Adrenal gland (tissue), 12 donors: ENCODE measurements around the gene KLHDC10. TPM values are rescaled to one million over a fixed set of nuclear protein-coding genes. Genes with fewer than 3 reads are reported as not detected.
"Not testable (repeated sequence)": the region's sequence is repeated elsewhere in the genome, so short reads cannot be mapped to it uniquely, and the experiment has no call there.

Experiments
- DNase-seq, 7 donors: peaks; one replicate each; pipeline ENCODE4 v3.0.0-alpha.2; 2019 to 2020
- H3K27ac ChIP-seq, 5 donors: fragments of 200-600 bp; sonication (generic) in 4 of 5; 1 replicate in 3 of 5; 2 replicates in 2 of 5; pipeline versions ENCODE4 v1.5.1 to v1.8.0; 2016 to 2020; ENCODE audit warnings: mild to moderate bottlenecking in 1 of 5
- H3K27me3 ChIP-seq: fragments of 200-600 bp; 2 replicates; pipeline ENCODE4 v1.8.0; 2021
- H3K36me3 ChIP-seq, 2 donors: fragments of 200-600 bp; replicated peaks in 1 of 2; 1 replicate in 1 of 2; 2 replicates in 1 of 2; pipeline versions ENCODE4 v1.5.1 to v1.8.0; 2018 to 2022
- H3K4me1 ChIP-seq, 2 donors: fragments of 200-600 bp; replicated peaks in 1 of 2; 1 replicate in 1 of 2; 2 replicates in 1 of 2; pipeline versions ENCODE4 v1.5.1 to v1.8.0; 2018 to 2021
- H3K4me3 ChIP-seq, 4 donors: fragments of 200-600 bp; sonication (generic) in 3 of 4; one replicate each; pipeline ENCODE4 v1.5.1; 2016 to 2018
- H3K9me3 ChIP-seq, 3 donors: fragments of 200-600 bp; sonication (generic) in 1 of 3; replicated peaks in 1 of 3; 1 replicate in 2 of 3; 2 replicates in 1 of 3; pipeline versions ENCODE4 v1.5.1 to v1.8.0; 2016 to 2021
- CTCF ChIP-seq, 6 experiments: fragments of 450-650 bp in 4 of 6; fragments of 200-600 bp in 2 of 6; sonication (generic) in 1 of 6; IDR thresholded peaks; 1 replicate in 5 of 6; 2 replicates in 1 of 6; pipeline versions ENCODE4 v1.5.1 to v1.8.0; 2016 to 2021; ENCODE audit warnings: antibody characterized with exemption in 6 of 6, mild to moderate bottlenecking in 2 of 6, moderate library complexity in 1 of 6
- POLR2A ChIP-seq, 2 donors: fragments of 450-650 bp; IDR thresholded peaks; one replicate each; pipeline ENCODE4 v1.6.1; 2017; ENCODE audit warnings: antibody characterized with exemption in 2 of 2, mild to moderate bottlenecking in 2 of 2, moderate library complexity in 1 of 2
- WGBS, 4 donors: extraction: QIAGEN DNeasy Blood & Tissue Kit in 2 of 4; methylation state at CpG; one replicate each; pipeline versions ENCODE4 v1.1.5 to v1.1.7; 2013 to 2017; 5-methylcytosine and 5-hydroxymethylcytosine counted together
- intact Hi-C, 2 donors: fragments of 100-400 bp; cut with DNase I; formaldehyde crosslinking; loops; one replicate each; pipeline versions ENCODE4 v1.14.1 to v1.15.0; 2022 to 2023
- polyA plus RNA-seq, 3 donors: library from polyadenylated mRNA; stranded (reverse); fragments of 200-250 nt in 2 of 3; fragments of 350-450 nt in 1 of 3; fragmentation: Illumina TruSeq in 1 of 3; extraction: RNeasy Lipid Tissue Mini Kit (QIAGEN cat#74804) in 1 of 3; gene quantifications; one replicate each; pipeline ENCODE4 v1.2.3, GENCODE V29; 2013 to 2014
- total RNA-seq, 9 donors: library from RNA; depleted of rRNA in 4 of 9; stranded (reverse); fragments of >200 nt in 4 of 9; fragments of 120-200 nt in 1 of 9; fragmentation: NEBNext Ultra II Directional in 1 of 9; extraction: Animal tissue kit (Norgen Biotek cat#: 25700) in 1 of 9; gene quantifications; one replicate each; pipeline versions ENCODE4 v1.1.0 to v1.2.4, GENCODE V29; 2013 to 2023
- donor health status: healthy with polysubstance abuse.
- donor health status: Bipolar disorder and iron deficiency.
- donor health status: DM: yes; HTN: yes; CAD: no.
- donor health status: DM: no; HTN: no; CAD: no.
- donor health status: DM: no; HTN: no; CAD: no.
- donor health status: DM: yes; HTN: yes; CAD: no.

KLHDC10 gene
- total and polyA plus RNA-seq, 12 donors: 13.4 to 57.2 (median 33.4) TPM

- DNase-seq: no peak
- WGBS, 4 donors: 94 to 99% (median 98%) methylated on average over 4 of the region's 4 CpGs
- H3K27me3 ChIP-seq: no peaks in the 10 kb centered on the region
- no peak for TF ChIP-seq CTCF (IDR thresholded peaks at IDR 0.05)
- no peak for TF ChIP-seq POLR2A (IDR thresholded peaks at IDR 0.05)
- H3K36me3 ChIP-seq: peaks cover 0 to 44% of the 10 kb centered on the region in 2 donors
- no peak overlapping the region for H3K4me3 ChIP-seq
- H3K9me3 ChIP-seq: no peaks in the 10 kb centered on the region
- intact Hi-C loops: no loop called here
- no peak overlapping the region for H3K27ac ChIP-seq
- no peaks in the 10 kb centered on the region for H3K4me1 ChIP-seq
These were observed 29.8 kb upstream of the KLHDC10 start for GRCh38 chr7:130040576-130040975.

GRCh38 chr7:130047831-130048230 is 22.5 kb upstream of the KLHDC10 start:
- WGBS, 4 donors: 68 to 93% (median 83%) methylated on average over 3 to 4 of the region's 4 CpGs
- intact Hi-C loops: no loop called here
- no peak for TF ChIP-seq POLR2A (IDR thresholded peaks at IDR 0.05)
- TF ChIP-seq CTCF (IDR thresholded peaks at IDR 0.05): no peak

GRCh38 chr7:130048906-130049305 is 21.4 kb upstream of the KLHDC10 start:
- TF ChIP-seq CTCF (IDR thresholded peaks at IDR 0.05) (no peak), POLR2A (IDR thresholded peaks at IDR 0.05) (no peak)
- Histone ChIP-seq H3K27me3 (no peaks in the 10 kb centered on the region), H3K4me3 (no peak overlapping the region), H3K27ac (no peak overlapping the region), H3K4me1 (peaks cover 12 to 14% of the 10 kb centered on the region in 2 donors), H3K9me3 (no peaks in the 10 kb centered on the region), H3K36me3 (peaks cover 0 to 7% of the 10 kb centered on the region in 2 donors)
- WGBS, 4 donors: 84 to 90% (median 85%) methylated on average over 4 of the region's 4 CpGs
- no peak for DNase-seq
- intact Hi-C loops: no loop called here

More at GRCh38 chr7:130047831-130048230, 22.5 kb upstream of the KLHDC10 start:
- Histone ChIP-seq H3K27ac (no peak overlapping the region), H3K36me3 (peaks cover 0 to 7% of the 10 kb centered on the region in 2 donors), H3K9me3 (no peaks in the 10 kb centered on the region), H3K4me3 (no peak overlapping the region), H3K4me1 (peaks cover 12 to 14% of the 10 kb centered on the region in 2 donors), H3K27me3 (no peaks in the 10 kb centered on the region)
- no peak for DNase-seq

- H3K27ac ChIP-seq, H3K36me3 ChIP-seq, H3K9me3 ChIP-seq, H3K4me3 ChIP-seq, H3K27me3 ChIP-seq, intact Hi-C loops: not testable (repeated sequence)
- H3K4me1 ChIP-seq: peaks cover 12 to 14% of the 10 kb centered on the region in 2 donors
- peak in 1 of 7 donors; percentile 46 for DNase-seq
- 90 to 92% (median 91%) methylated on average over 14 to 15 of the region's 15 CpGs for WGBS, 4 donors
These were observed 18.1 kb upstream of the KLHDC10 start for GRCh38 chr7:130052250-130052649.

- H3K9me3 ChIP-seq, H3K36me3 ChIP-seq, H3K4me3 ChIP-seq, H3K27ac ChIP-seq, H3K27me3 ChIP-seq, intact Hi-C loops, DNase-seq: not testable (repeated sequence)
- H3K4me1 ChIP-seq: peaks cover 9 to 10% of the 10 kb centered on the region in 2 donors
- 90 to 95% (median 91%) methylated on average over 8 of the region's 8 CpGs for WGBS, 4 donors
These were observed 15.1 kb upstream of the KLHDC10 start for GRCh38 chr7:130055198-130055597.
